ENCODE measurements around the gene PSD4. TPM values are rescaled to one million over a fixed set of nuclear protein-coding genes. Genes with fewer than 3 reads are reported as not detected.

Gene PSD4
- total RNA-seq, 2 donors from 2014 or later: 2.4 to 4.5 TPM

DNA sequence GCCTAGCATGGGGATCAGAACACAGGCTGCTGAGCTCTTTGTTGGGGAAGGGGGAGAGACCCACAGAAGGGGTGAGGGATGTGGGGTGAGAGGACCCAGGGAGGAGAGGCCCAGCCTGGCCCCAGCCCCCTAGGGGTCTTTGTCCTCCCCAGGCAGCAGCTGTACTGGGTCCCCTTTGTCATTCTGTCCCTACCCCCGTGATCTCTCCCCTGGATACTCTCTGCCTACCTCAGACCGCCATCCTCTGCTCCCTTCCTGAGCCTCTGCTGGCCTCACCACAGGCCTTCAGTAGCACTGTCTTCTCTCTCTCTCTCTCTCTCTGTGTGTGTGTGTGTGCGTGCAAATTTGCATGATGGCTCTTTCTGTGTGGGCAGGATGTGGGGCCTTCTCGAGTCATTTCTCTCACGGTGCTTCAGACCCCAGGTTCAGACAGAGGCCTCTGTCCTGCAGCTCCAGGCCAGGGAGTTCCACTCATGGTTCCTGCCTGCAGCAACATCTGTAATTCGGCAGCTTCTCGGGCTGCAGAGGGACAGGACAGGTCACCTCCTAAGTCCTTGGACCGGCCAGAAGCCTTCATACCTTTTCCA lies 1.4 kb downstream of the PSD4 start:
- Histone ChIP-seq H3K36me3 (no peaks in the 10 kb centered on the region), H3K4me3 (no peak overlapping the region), H3K27me3 (no peaks in the 10 kb centered on the region), H3K9me3 (no peaks in the 10 kb centered on the region), H3K4me1 (no peaks in the 10 kb centered on the region), H3K27ac (no peak overlapping the region)
- TF ChIP-seq, protein P1, sequence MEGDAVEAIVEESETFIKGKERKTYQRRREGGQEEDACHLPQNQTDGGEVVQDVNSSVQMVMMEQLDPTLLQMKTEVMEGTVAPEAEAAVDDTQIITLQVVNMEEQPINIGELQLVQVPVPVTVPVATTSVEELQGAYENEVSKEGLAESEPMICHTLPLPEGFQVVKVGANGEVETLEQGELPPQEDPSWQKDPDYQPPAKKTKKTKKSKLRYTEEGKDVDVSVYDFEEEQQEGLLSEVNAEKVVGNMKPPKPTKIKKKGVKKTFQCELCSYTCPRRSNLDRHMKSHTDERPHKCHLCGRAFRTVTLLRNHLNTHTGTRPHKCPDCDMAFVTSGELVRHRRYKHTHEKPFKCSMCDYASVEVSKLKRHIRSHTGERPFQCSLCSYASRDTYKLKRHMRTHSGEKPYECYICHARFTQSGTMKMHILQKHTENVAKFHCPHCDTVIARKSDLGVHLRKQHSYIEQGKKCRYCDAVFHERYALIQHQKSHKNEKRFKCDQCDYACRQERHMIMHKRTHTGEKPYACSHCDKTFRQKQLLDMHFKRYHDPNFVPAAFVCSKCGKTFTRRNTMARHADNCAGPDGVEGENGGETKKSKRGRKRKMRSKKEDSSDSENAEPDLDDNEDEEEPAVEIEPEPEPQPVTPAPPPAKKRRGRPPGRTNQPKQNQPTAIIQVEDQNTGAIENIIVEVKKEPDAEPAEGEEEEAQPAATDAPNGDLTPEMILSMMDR (IDR thresholded peaks at IDR 0.05): no peak
- DNase-seq (ENCODE audit: low spot score): no peak

DNA sequence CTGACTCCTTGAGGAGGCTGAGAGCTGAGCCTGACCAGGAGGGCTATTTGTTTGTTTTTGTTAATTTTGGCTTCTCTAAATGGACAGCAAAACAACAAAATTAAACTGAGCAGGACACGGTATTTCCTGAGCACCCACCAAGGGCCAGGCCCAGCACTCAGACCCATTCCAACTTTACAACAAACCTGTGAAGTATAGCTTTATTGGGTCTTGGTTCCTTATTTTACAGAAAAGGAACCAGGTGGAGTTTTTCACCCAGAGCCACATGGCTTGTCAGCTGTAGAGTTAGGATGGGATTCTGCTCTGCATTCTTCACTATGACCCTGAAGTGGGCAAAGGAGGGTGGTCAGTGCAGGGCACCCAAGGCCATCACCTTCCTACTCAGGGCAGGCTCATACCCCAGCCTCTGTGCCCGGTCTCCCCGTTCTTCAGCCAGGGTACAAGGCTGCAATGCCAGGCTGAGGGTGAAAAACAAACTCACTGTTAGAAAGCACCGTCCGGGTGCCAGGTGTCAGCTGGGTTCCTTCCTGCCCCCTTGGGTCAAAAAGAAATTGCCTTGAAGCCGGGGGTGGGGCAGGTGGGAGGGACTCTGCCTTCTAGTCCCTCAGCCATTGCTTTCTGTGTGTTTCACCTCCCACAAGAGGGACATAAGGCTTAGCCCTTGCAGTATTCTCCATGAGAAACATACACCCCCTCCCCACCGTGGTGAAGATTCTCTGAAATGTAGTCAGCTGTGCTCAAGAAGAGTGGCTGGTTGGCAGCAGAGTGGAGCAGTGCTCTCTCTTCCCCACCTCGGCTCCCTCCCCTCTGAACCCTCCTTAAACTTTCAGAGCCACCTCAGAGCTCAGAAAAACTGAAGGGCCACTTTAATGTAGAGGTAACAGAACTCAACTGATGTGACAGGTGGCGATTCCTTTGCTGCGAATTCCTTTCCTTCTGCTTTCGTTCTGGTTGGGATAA lies 2.2 kb downstream of the PSD4 start:
- H3K27ac ChIP-seq: no peak overlapping the region
- TF ChIP-seq, protein P1 (IDR thresholded peaks at IDR 0.05): no peak
- H3K9me3 ChIP-seq: no peaks in the 10 kb centered on the region
- H3K4me1 ChIP-seq: no peaks in the 10 kb centered on the region
- no peak overlapping the region for H3K4me3 ChIP-seq
- H3K27me3 ChIP-seq: no peaks in the 10 kb centered on the region
- H3K36me3 ChIP-seq: no peaks in the 10 kb centered on the region
- no peak for DNase-seq (ENCODE audit: low spot score)

DNA sequence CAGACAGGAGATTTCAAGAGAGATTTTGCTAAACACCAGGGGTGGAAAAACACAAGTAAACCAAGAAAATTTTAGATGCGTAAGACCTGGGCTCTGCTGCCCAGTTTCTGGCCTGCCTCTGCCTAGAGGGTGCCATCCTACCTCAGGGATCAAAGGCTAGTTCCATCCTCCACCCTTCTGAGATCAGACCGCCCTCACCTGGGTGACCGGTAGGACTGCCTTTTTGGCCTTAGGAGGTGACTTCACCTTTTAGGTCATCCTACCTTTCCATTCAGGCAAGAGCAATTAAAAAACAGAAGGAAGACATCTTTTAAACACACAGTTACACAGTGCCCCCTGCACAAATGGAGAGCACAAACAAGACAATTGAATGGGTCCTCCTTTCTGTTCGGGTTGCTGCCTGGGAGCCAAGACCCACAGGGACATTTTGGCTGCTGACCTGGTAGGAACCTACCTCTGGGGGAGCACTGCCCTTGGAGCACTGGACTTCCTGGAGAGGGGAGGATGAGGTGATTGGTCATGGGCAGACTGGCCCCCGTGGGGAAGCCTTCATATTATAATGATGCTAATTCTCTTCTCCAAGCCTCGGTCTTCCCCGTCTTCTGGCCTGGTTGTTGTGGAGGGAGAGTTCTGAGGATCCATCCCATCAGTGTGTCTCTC lies 3.1 kb downstream of the PSD4 start:
- DNase-seq (ENCODE audit: low spot score): no peak
- Histone ChIP-seq H3K9me3 (no peaks in the 10 kb centered on the region), H3K36me3 (no peaks in the 10 kb centered on the region), H3K4me1 (no peaks in the 10 kb centered on the region), H3K27me3 (no peaks in the 10 kb centered on the region), H3K27ac (no peak overlapping the region), H3K4me3 (no peak overlapping the region)
- TF ChIP-seq, protein P1 (IDR thresholded peaks at IDR 0.05): no peak

DNA sequence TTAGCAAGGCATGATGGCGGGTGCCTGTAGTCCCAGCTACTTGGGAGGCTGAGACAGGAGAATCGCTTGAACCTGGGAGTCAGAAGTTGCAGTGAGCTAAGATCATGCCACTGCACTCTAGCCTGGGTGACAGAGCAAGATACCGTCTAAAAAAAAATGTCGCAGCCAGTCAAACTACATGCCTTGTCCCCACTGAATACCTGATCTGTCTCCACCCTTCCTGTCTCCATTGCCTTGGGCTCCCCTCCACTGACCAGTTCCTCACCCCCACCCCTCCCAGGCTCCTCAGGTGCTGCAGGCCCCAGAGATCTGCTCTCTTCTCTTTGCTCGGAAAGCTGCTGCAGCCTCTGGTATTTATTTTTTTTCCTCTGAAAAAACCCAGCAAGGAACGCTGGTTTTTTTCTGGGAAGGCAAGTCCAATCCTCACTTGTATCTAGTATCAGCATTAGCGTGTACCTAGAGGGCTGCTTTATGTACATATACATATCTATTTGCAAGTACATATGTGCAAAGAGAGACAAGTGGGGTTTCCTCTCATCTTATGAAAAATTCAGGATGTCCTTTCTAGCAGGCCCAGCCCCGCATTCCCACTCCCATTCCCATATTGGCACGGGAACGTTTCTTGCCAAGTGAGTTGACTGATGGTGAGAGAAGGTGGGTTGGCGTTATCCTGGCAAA lies 4.4 kb downstream of the PSD4 start:
- Histone ChIP-seq H3K27me3 (no peaks in the 10 kb centered on the region), H3K4me3 (no peak overlapping the region), H3K9me3 (no peaks in the 10 kb centered on the region), H3K27ac (no peak overlapping the region), H3K4me1 (no peaks in the 10 kb centered on the region), H3K36me3 (no peaks in the 10 kb centered on the region)
- TF ChIP-seq, protein P1 (IDR thresholded peaks at IDR 0.05): no peak
- DNase-seq (ENCODE audit: low spot score): no peak

DNA sequence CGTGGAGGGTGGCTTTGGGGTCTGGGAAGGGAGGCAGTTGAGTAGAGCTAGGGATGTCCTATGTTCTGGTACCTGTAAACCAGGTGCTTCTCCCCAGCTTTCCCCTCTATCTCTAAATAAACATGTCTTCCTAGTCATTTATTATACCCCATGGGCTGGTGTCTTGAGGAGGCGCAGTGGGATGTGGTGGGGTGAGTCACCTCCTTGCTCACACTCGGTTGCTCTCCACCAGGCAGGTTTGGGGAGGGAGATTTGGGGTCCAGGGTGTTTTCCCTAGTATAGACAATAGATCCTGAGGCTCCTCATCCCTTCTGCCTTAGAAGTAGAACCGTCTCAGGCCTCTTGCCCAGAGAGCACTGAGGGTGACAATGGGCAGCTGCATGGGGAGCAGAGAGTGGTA lies 5.1 kb downstream of the PSD4 start:
- TF ChIP-seq, protein P1 (IDR thresholded peaks at IDR 0.05): no peak
- no peaks in the 10 kb centered on the region for H3K9me3 ChIP-seq
- no peak overlapping the region for H3K4me3 ChIP-seq
- no peaks in the 10 kb centered on the region for H3K36me3 ChIP-seq
- no peaks in the 10 kb centered on the region for H3K27me3 ChIP-seq
- H3K27ac ChIP-seq: no peak overlapping the region
- H3K4me1 ChIP-seq: no peaks in the 10 kb centered on the region
- DNase-seq (ENCODE audit: low spot score): no peak

Measured in right atrium auricular region (tissue), 2 donors.